Lower lobe of right lung (tissue), 2 donors: ENCODE data around the gene TENT5C. TPM values are rescaled to one million over a fixed set of nuclear protein-coding genes. Genes with fewer than 3 reads are reported as not detected.

Source experiments
- ATAC-seq, 2 donors: fragments of 200-7000 bp; cut with Tn5 transposase; one replicate each; pipeline ENCODE4 v1.9.1; 2020 to 2022; ENCODE audit warnings: mild to moderate bottlenecking in 2 of 2, moderate library complexity in 2 of 2
- DNase-seq: peaks from one replicate; pipeline ENCODE4 v3.0.0-alpha.2; 2020
- H3K27ac ChIP-seq: fragments of 200-600 bp; one replicate; pipeline ENCODE4 v1.8.0; 2022
- H3K27me3 ChIP-seq: fragments of 200-600 bp; one replicate; pipeline ENCODE4 v1.8.0; 2022; ENCODE audit warnings: low read depth
- H3K36me3 ChIP-seq: fragments of 200-600 bp; one replicate; pipeline ENCODE4 v1.8.0; 2022; ENCODE audit warnings: mild to moderate bottlenecking
- H3K4me1 ChIP-seq: fragments of 200-600 bp; one replicate; pipeline ENCODE4 v1.8.0; 2022
- H3K4me3 ChIP-seq: fragments of 200-600 bp; one replicate; pipeline ENCODE4 v1.8.0; 2022; ENCODE audit warnings: mild to moderate bottlenecking
- H3K9me3 ChIP-seq: fragments of 200-600 bp; one replicate; pipeline ENCODE4 v1.8.0; 2022
- CTCF ChIP-seq: fragments of 200-600 bp; IDR thresholded peaks from one replicate; pipeline ENCODE4 v1.8.0; 2022; ENCODE audit warnings: antibody characterized with exemption, mild to moderate bottlenecking
- intact Hi-C: fragments of 100-400 bp; cut with DNase I; formaldehyde crosslinking; loops from one replicate; pipeline ENCODE4 v1.11.0; 2022
- total RNA-seq: library from RNA; stranded (reverse); fragmentation: NEBNext Ultra II Directional; extraction: Animal tissue kit (Norgen Biotek cat#: 25700); gene quantifications from one replicate; pipeline ENCODE4 v1.2.1, GENCODE V29; 2021
- donor health status: DM: no; HTN: yes; CAD: no; lungs with severe emphysema.

Gene TENT5C
- total RNA-seq, 1 donor from 2014 or later: 23.2 TPM

DNA sequence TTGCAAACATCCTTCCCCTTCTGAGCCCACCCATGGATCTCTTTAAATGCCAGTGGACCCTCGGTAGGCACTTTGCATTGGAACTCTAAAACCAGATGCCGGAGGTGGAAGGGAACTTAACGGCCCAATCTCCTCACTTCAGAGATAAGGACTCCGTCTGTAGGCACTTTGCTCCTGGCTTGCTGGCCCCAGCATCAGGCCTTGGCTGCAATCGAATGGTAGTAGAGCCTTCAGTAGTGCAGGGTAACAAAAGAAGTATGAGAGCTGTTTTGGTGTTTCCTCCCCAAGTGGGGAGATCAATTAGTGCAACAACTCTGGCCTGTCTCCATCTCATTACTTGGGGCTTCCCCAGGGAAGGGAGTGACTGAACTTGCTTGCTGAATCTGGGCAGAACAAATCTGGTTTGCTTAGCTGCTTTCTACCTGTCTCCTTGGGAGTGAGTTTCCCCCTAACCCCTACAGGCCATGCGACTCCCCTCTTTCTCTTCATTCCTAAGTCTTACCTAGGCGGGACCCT, 70.8 kb downstream of the TENT5C start:
- Histone ChIP-seq H3K4me1 (peaks cover 9% of the 10 kb centered on the region), H3K9me3 (no peaks in the 10 kb centered on the region), H3K27ac (no peak overlapping the region), H3K36me3 (no peaks in the 10 kb centered on the region), H3K4me3 (no peak overlapping the region), H3K27me3 (no peaks in the 10 kb centered on the region)
- intact Hi-C loops: no loop called here
- no peak for TF ChIP-seq CTCF
- ATAC-seq (no peak), DNase-seq (no peak)

Other genes with a start within 250 kb of the TENT5C start
- 39.6 TPM for gene MAN1A2, start 238.6 kb upstream of the TENT5C start, total RNA-seq